H1 (cell line): ENCODE data around the gene ALG2. TPM values are rescaled to one million over a fixed set of nuclear protein-coding genes. Genes with fewer than 3 reads are reported as not detected.

ENCODE experiments used
- CTCF ChIA-PET: fragments of 300-600 bp; sonication (Branson Sonifier 250); formaldehyde crosslinking; loops from one replicate; lab custom pipeline; 2021; ENCODE audit not compliant: partially characterized antibody; lab: Charles Lee
- POLR2A ChIA-PET: fragments of 300-600 bp; sonication (Branson Sonifier 250); formaldehyde crosslinking; loops from one replicate; lab custom pipeline; 2021; ENCODE audit warnings: inconsistent platforms; ENCODE audit not compliant: partially characterized antibody; lab: Charles Lee
- DNase-seq, 2 experiments: peaks; one replicate each; pipeline versions ENCODE4 v3.0.0 to v3.0.0-alpha.2; 2010 to 2022; ENCODE audit warnings: low spot score in 2 of 2, low read depth in 1 of 2, mixed read lengths in 1 of 2
- FAIRE-seq: peaks from 2 replicates; lab custom pipeline; 2011; peaks lifted over from hg19 to GRCh38; lab: Jason Lieb, UNC
- H2AFZ ChIP-seq: 2 replicates; pipeline ENCODE4 v1.8.1; 2012; ENCODE audit warnings: low read length, inconsistent platforms
- H2AK5ac ChIP-seq: 2 replicates; pipeline ENCODE4 v1.6.1; 2013; ENCODE audit warnings: low read depth, low read length
- H2BK120ac ChIP-seq: replicated peaks from 2 replicates; pipeline ENCODE3; 2013; ENCODE audit warnings: low read depth, low read length, inconsistent platforms
- H2BK12ac ChIP-seq: 2 replicates; pipeline ENCODE4 v1.6.1; 2013; ENCODE audit warnings: low read depth, low read length
- H2BK15ac ChIP-seq: 2 replicates; pipeline ENCODE4 v1.6.1; 2013; ENCODE audit warnings: low read length
- H2BK20ac ChIP-seq: 2 replicates; pipeline ENCODE4 v1.6.1; 2013; ENCODE audit warnings: low read length
- H2BK5ac ChIP-seq: 2 replicates; pipeline ENCODE4 v1.6.1; 2013; ENCODE audit warnings: low read depth, low read length
- H3K14ac ChIP-seq: 2 replicates; pipeline ENCODE4 v1.6.1; 2013; ENCODE audit warnings: inconsistent platforms; ENCODE audit not compliant: insufficient read length
- H3K18ac ChIP-seq: 2 replicates; pipeline ENCODE4 v1.6.1; 2013; ENCODE audit warnings: low read length; ENCODE audit errors: extremely low read depth
- H3K23ac ChIP-seq: 2 replicates; pipeline ENCODE4 v1.6.1; 2013; ENCODE audit warnings: inconsistent platforms; ENCODE audit not compliant: insufficient read length
- H3K23me2 ChIP-seq: 2 replicates; pipeline ENCODE4 v1.6.1; 2013; ENCODE audit warnings: low read depth, low read length
- H3K27ac ChIP-seq: 2 replicates; pipeline ENCODE4 v1.6.1; 2011; ENCODE audit warnings: low read depth, low read length, inconsistent platforms
- H3K27me3 ChIP-seq, 4 experiments: replicated peaks in 1 of 4; 1 replicate in 1 of 4; 2 replicates in 3 of 4; pipeline versions ENCODE4 v1.6.1 to v1.8.1; 2011 to 2013; ENCODE audit warnings: low read length in 3 of 4, mild to moderate bottlenecking in 3 of 4, inconsistent platforms in 2 of 4, mixed read lengths in 2 of 4, moderate library complexity in 1 of 4; ENCODE audit not compliant: control insufficient read depth in 3 of 4, insufficient read depth in 3 of 4; ENCODE audit errors: extremely low read depth in 1 of 4
- H3K36me3 ChIP-seq, 4 experiments: 2 replicates each; pipeline versions ENCODE4 v1.6.1 to v1.8.1; 2011 to 2013; ENCODE audit warnings: mild to moderate bottlenecking in 4 of 4, low read length in 3 of 4, moderate library complexity in 2 of 4, control low read depth in 1 of 4, inconsistent platforms in 1 of 4; ENCODE audit not compliant: insufficient read depth in 4 of 4, control insufficient read depth in 2 of 4
- H3K4ac ChIP-seq: replicated peaks from 2 replicates; pipeline ENCODE3; 2013; ENCODE audit warnings: low read length, low read depth, mixed read lengths, inconsistent platforms; ENCODE audit not compliant: insufficient read length
- H3K4me1 ChIP-seq, 4 experiments: replicated peaks in 1 of 4; 1 replicate in 1 of 4; 2 replicates in 3 of 4; pipeline versions ENCODE4 v1.6.1 to v1.8.1; 2011 to 2013; ENCODE audit warnings: low read length in 3 of 4, inconsistent platforms in 2 of 4, mixed read lengths in 1 of 4; ENCODE audit not compliant: insufficient read depth in 4 of 4, control insufficient read depth in 3 of 4
- H3K4me2 ChIP-seq, 2 experiments: 2 replicates each; pipeline versions ENCODE4 v1.6.1 to v1.8.1; 2011 to 2013; ENCODE audit warnings: low read depth in 2 of 2, low read length in 2 of 2, control low read depth in 1 of 2, inconsistent platforms in 1 of 2, mild to moderate bottlenecking in 1 of 2; ENCODE audit not compliant: insufficient read depth in 1 of 2
- H3K4me3 ChIP-seq, 4 experiments: fragments of 200-600, 300-600 bp in 1 of 4; sonication (generic), shearing (Covaris generic), sonication (Bioruptor Twin) in 1 of 4; 2 replicates each; pipeline versions ENCODE4 v1.5.1 to v1.8.1; 2011 to 2016; ENCODE audit warnings: low read length in 4 of 4, low read depth in 3 of 4, control low read depth in 2 of 4, inconsistent platforms in 2 of 4, mild to moderate bottlenecking in 2 of 4, mixed read lengths in 1 of 4, moderate library complexity in 1 of 4; ENCODE audit not compliant: insufficient read depth in 2 of 4; ENCODE audit errors: extremely low read depth in 1 of 4
- H3K56ac ChIP-seq: replicated peaks from 2 replicates; pipeline ENCODE3; 2013; ENCODE audit warnings: low read depth, mild to moderate bottlenecking, mixed read lengths, low read length, inconsistent platforms; ENCODE audit not compliant: insufficient read length
- H3K79me1 ChIP-seq: 2 replicates; pipeline ENCODE4 v1.6.1; 2013; ENCODE audit warnings: low read depth, low read length, control low read depth
- H3K79me2 ChIP-seq, 2 experiments: 2 replicates each; pipeline versions ENCODE4 v1.6.1 to v1.8.1; 2012 to 2013; ENCODE audit warnings: low read length in 2 of 2, mild to moderate bottlenecking in 2 of 2, inconsistent platforms in 1 of 2; ENCODE audit not compliant: insufficient read depth in 2 of 2, control insufficient read depth in 1 of 2
- H3K9ac ChIP-seq, 4 experiments: replicated peaks in 1 of 4; 1 replicate in 1 of 4; 2 replicates in 3 of 4; pipeline versions ENCODE4 v1.6.1 to v1.8.1; 2011 to 2013; ENCODE audit warnings: low read depth in 3 of 4, low read length in 3 of 4, control low read depth in 2 of 4, mild to moderate bottlenecking in 2 of 4, moderate library complexity in 2 of 4, inconsistent platforms in 1 of 4; ENCODE audit errors: extremely low read depth in 1 of 4
- H3K9me3 ChIP-seq, 2 experiments: 2 replicates each; pipeline versions ENCODE4 v1.6.1 to v1.8.1; 2012 to 2013; ENCODE audit warnings: mild to moderate bottlenecking in 2 of 2, moderate library complexity in 2 of 2, control low read depth in 1 of 2, inconsistent platforms in 1 of 2, low read depth in 1 of 2, low read length in 1 of 2, mixed read lengths in 1 of 2; ENCODE audit not compliant: insufficient read depth in 2 of 2
- H4K20me1 ChIP-seq, 2 experiments: replicated peaks in 1 of 2; 2 replicates each; pipeline versions ENCODE3 to v1.8.1; 2011 to 2013; ENCODE audit warnings: inconsistent platforms in 2 of 2, low read length in 2 of 2, mild to moderate bottlenecking in 1 of 2; ENCODE audit not compliant: insufficient read depth in 2 of 2, control insufficient read depth in 1 of 2
- H4K5ac ChIP-seq: 2 replicates; pipeline ENCODE4 v1.6.1; 2013; ENCODE audit warnings: low read length, low read depth, mixed read lengths, inconsistent platforms; ENCODE audit not compliant: insufficient read length
- H4K8ac ChIP-seq: 2 replicates; pipeline ENCODE4 v1.8.0; 2013; ENCODE audit warnings: mild to moderate bottlenecking, moderate library complexity, low read length, inconsistent platforms; ENCODE audit not compliant: insufficient read depth; ENCODE audit errors: extremely low read depth
- H4K91ac ChIP-seq: replicated peaks from 2 replicates; pipeline ENCODE3; 2013; ENCODE audit warnings: low read length, mixed read lengths, inconsistent platforms; ENCODE audit not compliant: insufficient read length
- CREB1 ChIP-seq: IDR thresholded peaks from 2 replicates; pipeline ENCODE4 v1.6.1; 2012; ENCODE audit warnings: inconsistent platforms
- EZH2 ChIP-seq: fragments of 200-600 bp; sonication (generic); IDR thresholded peaks from 2 replicates; pipeline ENCODE4 v1.7.1; 2012; ENCODE audit warnings: low read depth, mild to moderate bottlenecking, moderate library complexity, low read length, inconsistent platforms; ENCODE audit not compliant: severe bottlenecking
- GABPA ChIP-seq: IDR thresholded peaks from 2 replicates; pipeline ENCODE4 v1.6.1; 2011; ENCODE audit warnings: mild to moderate bottlenecking, low read length, moderate library complexity, borderline replicate concordance; ENCODE audit not compliant: insufficient read depth
- NRF1 ChIP-seq: IDR thresholded peaks from 2 replicates; pipeline ENCODE4 v1.6.1; 2011; ENCODE audit warnings: mild to moderate bottlenecking, low read depth, low read length, improper control_type of control experiment
- POLR2AphosphoS5 ChIP-seq: IDR thresholded peaks from 2 replicates; pipeline ENCODE4 v1.6.1; 2011; ENCODE audit warnings: low read depth, low read length
- RFX5 ChIP-seq: IDR thresholded peaks from 2 replicates; pipeline ENCODE4 v1.6.1; 2011; ENCODE audit warnings: low read depth, low read length, improper control_type of control experiment, borderline replicate concordance
- RXRA ChIP-seq: IDR thresholded peaks from 2 replicates; pipeline ENCODE4 v1.6.1; 2011; ENCODE audit warnings: low read depth, mild to moderate bottlenecking, low read length, moderate library complexity; ENCODE audit not compliant: insufficient read depth
- TAF1 ChIP-seq: IDR thresholded peaks from 2 replicates; pipeline ENCODE4 v1.6.1; 2011; ENCODE audit warnings: mild to moderate bottlenecking, low read depth, low read length
- WGBS, 2 experiments: shearing (Covaris generic) in 1 of 2; methylation state at CpG; one replicate each; pipeline versions ENCODE4 v1.1.6 to v1.1.7; 2013 to 2015; ENCODE audit warnings: low lambda C conversion rate in 2 of 2, mixed read lengths in 2 of 2, inconsistent platforms in 1 of 2, low coverage in 1 of 2, missing lambda C conversion rate in 1 of 2; ENCODE audit not compliant: insufficient replicate concordance in 2 of 2, insufficient coverage in 1 of 2, insufficient read length in 1 of 2; ENCODE audit errors: extremely low coverage in 1 of 2, missing lambda C conversion rate in 1 of 2; 5-methylcytosine and 5-hydroxymethylcytosine counted together
- long read RNA-seq, 2 experiments: library from RNA in 1 of 2; library from capped mRNA in 1 of 2; stranded (forward); transcript quantifications; one replicate each; pipeline ENCODE4 v2.0.0, GENCODE V29; 2021; ENCODE audit warnings: inconsistent platforms in 1 of 2
- polyA minus RNA-seq, 3 experiments: library from RNA; depleted of rRNA, polyadenylated mRNA; stranded (reverse); fragments of >200 nt; gene quantifications; 1 replicate in 2 of 3; 2 replicates in 1 of 3; pipeline ENCODE4 v1.2.3, GENCODE V29; 2011
- polyA plus RNA-seq, 7 experiments: library from polyadenylated mRNA; depleted of rRNA in 3 of 7; stranded (reverse) in 5 of 7; unstranded in 2 of 7; fragments of >200 nt in 5 of 7; fragments of 200-250 nt in 2 of 7; gene quantifications; 1 replicate in 5 of 7; 2 replicates in 1 of 7; 4 replicates in 1 of 7; pipeline versions ENCODE4 v1.2.1 to v1.2.3, GENCODE V29; 2011 to 2013; ENCODE audit warnings: missing spikeins in 2 of 7, mixed read lengths in 2 of 7
- total RNA-seq: library from RNA; stranded (reverse); fragmentation: NEBNext Ultra II Directional; extraction: Animal tissue kit (Norgen Biotek cat#: 25700); gene quantifications from 2 replicates; pipeline ENCODE4 v1.2.1, GENCODE V29; 2021

The ALG2 gene
- total RNA-seq, result 27.8 and 30.7 TPM in 2 replicates
- polyA plus RNA-seq (2011; rRNA removed), result 26.7 and 27.1 TPM in 2 replicates
- 27.7 TPM for polyA plus RNA-seq (2011; cell fraction: cytosol; rRNA removed)
- polyA plus RNA-seq (2011; cell fraction: nucleus; rRNA removed), result 17.0 TPM
- polyA plus RNA-seq (2012, experiment 1 of 2), result 19.3 to 23.1 TPM (median 21.7 TPM) in 4 replicates
- polyA plus RNA-seq (2012, experiment 2 of 2), result 13.0 TPM
- 41.1 TPM for polyA plus RNA-seq (2013, experiment 1 of 2)
- polyA plus RNA-seq (2013, experiment 2 of 2), result 52.8 TPM
- polyA minus RNA-seq (2011; rRNA and poly(A)+ RNA removed), result 25.5 and 30.1 TPM in 2 replicates
- 14.7 TPM for polyA minus RNA-seq (2011; cell fraction: cytosol; rRNA and poly(A)+ RNA removed)
- polyA minus RNA-seq (2011; cell fraction: nucleus; rRNA and poly(A)+ RNA removed), result 22.0 TPM
- long read RNA-seq, experiment 1, transcript ALG2-203 (2 exons, 1,880 nt), result major isoform, 15 of 42 reads
- long read RNA-seq, experiment 1, transcript ALG2-201 (3 exons, 2,966 nt), result minor isoform, 9 of 42 reads
- long read RNA-seq, experiment 1, partial matches to known transcripts, result 0 of 42 reads
- long read RNA-seq, experiment 1, other reads (novel, unspliced or antisense), result 18 of 42 reads
- long read RNA-seq, experiment 2, partial matches to known transcripts, result 0 of 2 reads
- long read RNA-seq, experiment 2, other reads (novel, unspliced or antisense), result 1 of 2 reads

GRCh38 chr9:99221621-99222415 lies at the start of gene ALG2, which contains the start of gene SEC61B:
Gene ALG2, minus strand, starts transcription at chr9:99221942. Its CDS starts 48 bp downstream, at chr9:99221894.
Gene SEC61B, plus strand, starts transcription at chr9:99222282. Its CDS starts 82 bp downstream, at chr9:99222364.
- 1% methylated on average over 61 of the region's 70 CpGs; no CpG with 5 or more reads in 1 of the 2 experiments for WGBS, 2 experiments
- POLR2A ChIA-PET, result interaction anchor here (0.6 to 3.6 kb wide), 15 partner anchors 10 to 1254 kb away, joined by 3 to 38 read pairs (median 4); partner anchors contain the start of gene TEX10
- H3K9me3 ChIP-seq, result no peaks in the 10 kb centered on the region
- H3K79me1 ChIP-seq, result peaks cover 4% of the 10 kb centered on the region
- H3K4ac ChIP-seq, result peak within 1 kb of the TSS; percentile 90
- H2BK120ac ChIP-seq, result peak within 1 kb of the TSS; percentile 98
- peak within 1 kb of the TSS; percentile 93 to 98 (median 95) for H3K9ac ChIP-seq
- peaks cover 9% of the 10 kb centered on the region for H3K23me2 ChIP-seq
- FAIRE-seq, result peak; percentile 50
- H3K56ac ChIP-seq, result peak within 1 kb of the TSS; percentile 96
- H3K18ac ChIP-seq, result peak within 1 kb of the TSS; percentile 95
- H3K4me2 ChIP-seq, result peak within 1 kb of the TSS; percentile 80 to 87
- peak within 1 kb of the TSS; percentile 96 for H2BK5ac ChIP-seq
- H2BK20ac ChIP-seq, result peak within 1 kb of the TSS; percentile 94; the same call in 1 of the 2 replicates
- H4K91ac ChIP-seq, result peak within 1 kb of the TSS; percentile 69
- H3K27me3 ChIP-seq, result no peaks in the 10 kb centered on the region
- peak within 1 kb of the TSS; percentile 73 to 98 (median 92) for H3K4me3 ChIP-seq
- peak within 1 kb of the TSS; percentile 97 for H2AFZ ChIP-seq
- CTCF ChIA-PET, result interaction anchor here (0.6 to 3.2 kb wide), 8 partner anchors 10 to 59 kb away, joined by 3 to 29 read pairs (median 5); no protein-coding TSS in a partner anchor
- H3K4me1 ChIP-seq, result peaks cover 0 to 3% (median 2%) of the 10 kb centered on the region in 4 experiments; a peak in 4 of 7 replicates
- peaks cover 6 to 16% of the 10 kb centered on the region in 2 experiments for H4K20me1 ChIP-seq
- peaks cover 13 to 93% of the 10 kb centered on the region in 2 experiments for H3K79me2 ChIP-seq
- no peak within 1 kb of the TSS for H3K14ac ChIP-seq
- H4K5ac ChIP-seq, result peak within 1 kb of the TSS; percentile 100
- peak within 1 kb of the TSS; percentile 89 for H2BK12ac ChIP-seq
- no peak within 1 kb of the TSS for H2AK5ac ChIP-seq
- peak; percentile 87 to 95 for DNase-seq
- H3K27ac ChIP-seq, result peak within 1 kb of the TSS; percentile 99
- peaks cover 0 to 25% (median 8%) of the 10 kb centered on the region in 4 experiments; a peak in 5 of 8 replicates for H3K36me3 ChIP-seq
- 0 out of 2 replicates have a peak within 1 kb of the TSS, but pooled peaks have one; percentile 65 for H2BK15ac ChIP-seq
- no peak within 1 kb of the TSS for H3K23ac ChIP-seq
- H4K8ac ChIP-seq, result peak within 1 kb of the TSS; percentile 95
- peak; percentile 79 for TF ChIP-seq CREB1
- peak; percentile 93 for TF ChIP-seq POLR2AphosphoS5
- TF ChIP-seq RXRA, result no peak
- no peak for TF ChIP-seq RFX5
- no peak for TF ChIP-seq EZH2
- TF ChIP-seq NRF1, result peak; percentile 52
- no peak for TF ChIP-seq GABPA
- peak; percentile 97 for TF ChIP-seq TAF1
